Inflammatory macrophage treated with lipopolysaccharide for 1 hour (primary cell): Measurements from ENCODE around the gene SLC6A3.
A peak's percentile ranks its signal among the peaks of the same experiment; 100 is the strongest.

Experiments used
- DNase-seq, 2 donors: peaks; one replicate each; pipeline ENCODE4 v3.0.0-alpha.2; 2020 to 2022

SLC6A3 gene

GRCh38 chr5:1404062-1404461, 41.2 kb downstream of the SLC6A3 start:
- DNase-seq, result no peak

DNA sequence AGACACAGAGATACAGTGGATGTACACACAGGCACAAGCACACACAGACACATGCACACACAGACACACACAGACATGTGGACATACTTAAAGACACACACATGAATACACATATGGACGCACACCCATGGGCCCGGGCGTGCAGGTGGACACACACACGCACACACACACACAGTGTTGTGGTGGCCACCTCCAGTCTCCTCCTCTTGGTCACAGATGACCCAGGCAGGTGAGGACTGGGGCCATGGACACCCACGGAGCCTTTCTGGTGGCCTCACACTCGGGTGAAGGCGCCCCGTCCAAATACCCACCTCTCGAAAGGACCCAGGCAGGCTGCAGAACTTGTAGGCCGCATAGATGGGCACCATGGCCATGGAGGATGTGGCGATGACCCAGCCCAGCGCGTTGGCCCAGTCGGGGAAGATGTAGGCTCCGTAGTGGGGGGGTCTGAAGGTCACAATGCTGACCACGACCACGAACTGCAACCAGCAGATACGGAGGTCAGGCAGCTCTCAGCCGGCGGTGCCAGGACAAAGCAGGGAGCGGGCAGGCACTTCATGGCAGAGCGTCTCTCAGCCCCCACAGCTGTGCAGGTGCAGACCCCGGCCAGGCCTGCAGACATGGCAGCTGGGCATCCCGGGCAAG, 42.5 kb downstream of the SLC6A3 start:
- DNase-seq, result no peak

DNA sequence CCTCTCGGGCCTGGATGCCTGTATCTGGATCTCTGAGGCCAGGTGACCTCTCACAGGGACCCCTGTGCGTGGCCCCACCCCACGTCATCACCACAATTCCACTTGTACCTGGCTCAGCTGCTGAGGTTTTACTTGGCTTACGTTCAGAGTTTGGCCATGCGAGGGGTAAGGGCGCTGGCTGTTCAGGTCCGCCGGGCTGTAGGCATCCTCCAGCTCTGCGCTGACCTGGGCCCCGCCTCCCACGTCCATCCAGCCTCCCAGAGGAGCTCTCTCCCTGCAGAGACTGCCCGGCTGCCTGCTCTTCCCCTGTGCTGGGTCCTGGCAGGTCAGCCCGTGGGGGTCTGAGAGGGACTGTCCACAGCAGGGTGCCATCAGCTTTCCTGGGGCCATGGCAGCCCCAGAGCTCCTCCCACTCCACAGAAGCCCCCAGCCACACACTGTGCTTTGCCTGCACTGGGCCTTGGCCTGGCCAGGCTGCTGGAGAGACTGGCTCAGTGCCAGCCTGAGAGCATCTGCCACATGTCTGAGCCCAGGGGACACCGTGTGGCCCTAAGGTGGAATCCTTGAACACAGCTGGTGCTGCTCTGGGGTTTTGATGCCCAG, 43.6 kb downstream of the SLC6A3 start:
- DNase-seq, result no peak

DNA sequence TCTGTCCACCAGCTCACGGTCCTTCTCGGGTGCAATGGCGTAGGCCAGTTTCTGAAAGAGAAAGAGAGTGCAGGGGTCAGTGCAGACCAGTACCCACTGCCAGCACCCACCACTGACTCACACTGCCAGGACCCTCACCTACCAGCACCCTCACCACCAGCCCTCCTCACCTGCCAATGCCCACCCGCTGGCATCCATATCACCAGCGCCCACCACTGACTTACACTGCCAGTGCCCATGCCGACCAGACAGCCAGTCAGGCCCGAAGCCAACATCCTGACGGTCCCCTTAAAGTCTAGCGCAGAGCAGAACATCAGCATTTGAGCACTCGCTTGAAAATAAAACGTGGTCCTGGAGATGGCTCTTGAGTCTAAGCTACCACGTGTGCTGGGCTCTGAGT, 44.3 kb downstream of the SLC6A3 start:
- no peak for DNase-seq

- DNase-seq, result no peak
Measured at GRCh38 chr5:1400211-1400855, 44.9 kb downstream of the SLC6A3 start.

DNA sequence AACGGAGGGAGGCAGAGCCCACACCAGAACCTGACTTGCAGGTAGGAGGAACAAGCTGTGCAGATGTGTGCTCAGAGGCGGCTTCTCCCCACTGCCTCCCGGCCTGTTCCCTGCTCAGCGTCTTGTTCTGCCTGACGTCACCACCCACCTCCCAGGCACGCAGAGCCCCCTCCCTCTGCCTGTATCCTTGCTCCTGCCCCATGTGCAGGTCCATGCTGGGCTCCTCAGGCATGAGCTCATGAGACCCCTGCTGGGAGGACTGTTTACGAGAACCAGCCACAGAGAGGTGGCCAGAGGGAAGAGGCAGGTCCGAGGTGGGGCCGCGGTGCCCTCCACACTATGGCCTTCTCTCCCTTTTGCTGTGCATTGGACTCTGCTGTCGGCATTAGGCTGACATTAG, 45.5 kb downstream of the SLC6A3 start:
- DNase-seq, result no peak

DNA sequence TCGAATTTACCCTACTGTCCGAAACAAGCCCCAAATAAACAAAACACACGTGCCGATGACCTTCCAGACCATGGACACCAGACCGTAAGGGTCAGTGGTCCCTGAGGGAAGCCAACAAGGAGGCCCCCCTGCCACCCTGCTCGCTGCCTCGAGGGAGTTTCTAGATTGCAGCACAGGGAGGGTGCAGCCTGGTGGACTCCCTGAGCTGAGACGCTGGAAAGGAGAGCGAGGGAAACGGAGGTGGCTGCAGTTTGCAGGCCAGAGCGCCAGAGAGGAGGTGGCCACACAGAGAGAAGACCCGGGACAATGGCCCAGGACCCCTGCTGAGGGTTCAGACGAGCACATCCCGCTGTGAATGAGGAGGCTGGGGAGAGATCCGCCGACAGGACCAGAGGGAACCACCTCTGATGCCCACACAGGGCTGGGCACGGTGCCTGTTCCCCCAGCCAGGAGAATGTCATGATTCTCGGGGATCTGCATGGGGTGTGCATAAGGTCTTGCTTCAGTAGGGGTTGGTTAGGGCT, 48.9 kb downstream of the SLC6A3 start:
- no peak for DNase-seq

- no peak for DNase-seq
Measured at GRCh38 chr5:1394881-1395860, 50.1 kb downstream of the SLC6A3 start.

DNA sequence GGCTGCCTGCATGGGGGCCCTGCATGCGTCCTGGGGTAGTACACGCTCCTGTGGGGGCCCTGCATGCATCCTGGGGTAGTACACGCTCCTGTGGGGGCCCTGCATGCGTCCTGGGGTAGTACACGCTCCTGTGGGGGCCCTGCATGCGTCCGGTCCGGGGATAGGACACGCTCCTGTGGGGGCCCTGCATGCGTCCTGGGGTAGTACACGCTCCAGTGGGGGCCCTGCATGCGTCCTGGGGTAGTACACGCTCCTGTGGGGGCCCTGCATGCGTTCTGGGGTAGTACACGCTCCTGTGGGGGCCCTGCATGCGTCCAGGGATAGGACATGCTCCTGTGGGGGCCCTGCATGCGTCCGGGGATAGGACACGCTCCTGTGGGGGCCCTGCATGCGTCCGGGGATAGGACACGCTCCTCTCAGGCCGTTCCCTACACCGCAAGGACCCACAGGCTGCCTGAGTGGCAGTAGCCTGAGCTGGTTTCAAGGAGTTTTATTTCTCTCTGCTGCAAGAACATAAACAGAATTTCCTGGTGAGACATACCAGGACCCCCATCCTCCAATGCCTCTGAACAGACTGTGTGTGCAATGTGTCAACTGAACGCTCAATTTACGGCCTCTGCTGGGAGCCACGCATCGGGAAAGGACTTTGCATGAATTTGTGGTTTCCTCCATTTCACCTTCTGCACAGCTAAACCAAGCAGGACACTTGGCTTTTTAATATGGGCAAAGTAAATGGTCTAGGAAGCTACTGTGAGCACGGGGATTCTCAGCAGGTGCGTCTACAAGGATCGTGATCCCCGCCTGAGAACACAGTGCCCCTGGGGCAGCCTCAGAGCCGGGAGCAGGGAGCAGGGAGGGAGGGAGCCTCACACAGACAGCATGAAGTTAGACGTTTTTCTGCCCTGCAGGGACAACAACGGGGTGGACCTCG, 51.4 kb downstream of the SLC6A3 start:
- DNase-seq, result no peak

DNA sequence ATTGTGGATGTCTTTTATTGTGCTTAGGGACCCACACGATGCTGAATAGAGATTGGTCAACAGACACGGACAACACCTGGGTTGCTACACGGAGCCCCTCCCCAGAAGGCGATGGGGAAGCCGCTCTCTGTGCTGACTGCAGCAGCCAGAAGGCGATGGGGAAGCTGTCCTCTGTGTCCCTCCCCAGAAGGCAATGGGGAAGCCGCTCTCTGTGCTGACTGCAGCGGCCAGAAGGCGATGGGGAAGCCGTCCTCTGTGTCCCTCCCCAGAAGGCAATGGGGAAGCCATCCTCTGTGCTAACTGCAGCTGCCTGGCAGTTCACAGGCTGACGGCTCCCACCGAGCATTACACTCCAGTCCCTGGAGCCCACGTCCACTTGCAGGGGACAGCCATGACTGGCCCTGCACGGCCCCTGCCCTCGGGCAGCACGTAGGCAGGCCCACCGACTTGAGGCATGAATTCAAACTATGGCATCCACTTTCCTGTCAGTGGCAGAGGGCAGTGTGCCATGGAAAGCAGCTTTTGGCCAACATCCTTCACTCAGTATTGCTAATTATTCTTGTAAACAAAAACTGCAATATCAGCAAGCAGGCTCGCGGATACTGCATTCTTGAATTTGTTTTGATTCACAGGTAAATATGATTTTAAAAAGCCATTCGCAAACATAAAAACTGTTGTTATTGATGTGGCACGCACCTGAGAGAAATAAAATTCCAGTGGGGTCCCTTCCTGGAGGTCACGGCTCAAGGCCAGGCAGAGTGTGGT, 52.3 kb downstream of the SLC6A3 start:
- DNase-seq, result peak in 1 of 2 donors; percentile 15

- DNase-seq, result no peak
Measured at GRCh38 chr5:1392261-1392660, 53.0 kb downstream of the SLC6A3 start.

GRCh38 chr5:1391691-1392090, 53.5 kb downstream of the SLC6A3 start:
- DNase-seq, result no peak

GRCh38 chr5:1390861-1391600, 54.2 kb downstream of the SLC6A3 start:
- no peak for DNase-seq

DNA sequence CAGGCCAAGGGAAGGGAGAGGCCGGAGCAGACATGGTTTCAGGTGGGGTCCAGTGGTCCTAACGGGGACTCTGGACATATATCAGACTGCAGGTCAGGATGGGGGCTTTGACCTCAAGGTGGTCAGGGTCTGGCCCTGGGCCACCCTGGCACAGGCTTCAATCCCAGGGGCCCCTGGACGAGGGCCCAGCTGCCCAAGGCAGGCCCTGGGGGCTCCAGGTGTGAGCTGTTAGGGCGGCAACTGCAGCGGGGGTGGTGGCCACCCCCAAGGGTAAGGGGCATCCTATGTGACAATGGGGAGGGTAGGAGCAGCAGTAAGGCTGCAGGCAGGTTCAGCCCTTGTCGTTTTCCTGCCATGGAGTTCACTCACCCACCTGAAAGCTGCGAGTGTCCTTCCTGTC, 54.9 kb downstream of the SLC6A3 start:
- DNase-seq, result no peak

GRCh38 chr5:1388383-1388967, 56.8 kb downstream of the SLC6A3 start:
- no peak for DNase-seq

GRCh38 chr5:1387876-1388275, 57.4 kb downstream of the SLC6A3 start:
- DNase-seq, result no peak

GRCh38 chr5:1387059-1387755, 58.0 kb downstream of the SLC6A3 start:
- no peak for DNase-seq

GRCh38 chr5:1386274-1386717, 58.9 kb downstream of the SLC6A3 start:
- peak; percentile 24 to 40 for DNase-seq
